ENCODE results near the gene IPO9. TPM values are rescaled to one million over a fixed set of nuclear protein-coding genes. Genes with fewer than 3 reads are reported as not detected.

Gene IPO9
- total and polyA plus RNA-seq, 10 of the 15 experiments (the other 5 are each of a cell fraction or from before 2014, with no cell fraction given) = 19.1 to 77.3 (median 34.1) TPM

GRCh38 chr1:201782353-201782752 is 46.6 kb upstream of the IPO9 start:
- no peak for ATAC-seq
- no peak overlapping the region for H3K9ac ChIP-seq (ENCODE audit: control insufficient read depth, insufficient read depth, low read length)
- in situ Hi-C loops (cut with MboI) = loop anchor here (10.0 kb wide), 1 partner anchor 218 kb away; no protein-coding TSS in a partner anchor

More at GRCh38 chr1:201782353-201782752, 46.6 kb upstream of the IPO9 start:
- SMC1A ChIA-PET (ENCODE audit: uncharacterized antibody, unreplicated experiment) = no interaction called here
- Histone ChIP-seq H3K27ac (ENCODE audit: control insufficient read depth, insufficient read depth) (no peak overlapping the region), H2AFZ (ENCODE audit: control insufficient read depth, low read depth, low read length) (no peak overlapping the region), H3K4me2 (ENCODE audit: control insufficient read depth, insufficient read depth) (no peak overlapping the region), H3K27me3 (replicated peaks in 1 of 2; ENCODE audit: control insufficient read depth in 2 of 2, insufficient read depth in 2 of 2, low read length in 1 of 2) (peaks cover 3 to 5% of the 10 kb centered on the region in 2 experiments; a peak in 3 of 4 replicates), H3K9me3 (replicated peaks; ENCODE audit: control insufficient read depth, insufficient read depth, low read length) (no peaks in the 10 kb centered on the region), H3K4me1 (ENCODE audit: control insufficient read depth, insufficient read depth, low read length) (no peaks in the 10 kb centered on the region), H3K4me3 (no peak overlapping the region), H4K20me1 (ENCODE audit: control insufficient read depth, insufficient read depth) (no peaks in the 10 kb centered on the region), H3K36me3 (ENCODE audit: control insufficient read depth in 2 of 2, insufficient read depth in 2 of 2, low read length in 1 of 2) (no peaks in the 10 kb centered on the region), H3K79me2 (ENCODE audit: control insufficient read depth, insufficient read depth, low read length) (no peaks in the 10 kb centered on the region)
- DNase-seq (ENCODE audit: low read depth, low spot score) (no peak), FAIRE-seq (no peak)
- RAD21 ChIA-PET (ENCODE audit: unreplicated experiment) = no interaction called here
- TF ChIP-seq, protein P1, sequence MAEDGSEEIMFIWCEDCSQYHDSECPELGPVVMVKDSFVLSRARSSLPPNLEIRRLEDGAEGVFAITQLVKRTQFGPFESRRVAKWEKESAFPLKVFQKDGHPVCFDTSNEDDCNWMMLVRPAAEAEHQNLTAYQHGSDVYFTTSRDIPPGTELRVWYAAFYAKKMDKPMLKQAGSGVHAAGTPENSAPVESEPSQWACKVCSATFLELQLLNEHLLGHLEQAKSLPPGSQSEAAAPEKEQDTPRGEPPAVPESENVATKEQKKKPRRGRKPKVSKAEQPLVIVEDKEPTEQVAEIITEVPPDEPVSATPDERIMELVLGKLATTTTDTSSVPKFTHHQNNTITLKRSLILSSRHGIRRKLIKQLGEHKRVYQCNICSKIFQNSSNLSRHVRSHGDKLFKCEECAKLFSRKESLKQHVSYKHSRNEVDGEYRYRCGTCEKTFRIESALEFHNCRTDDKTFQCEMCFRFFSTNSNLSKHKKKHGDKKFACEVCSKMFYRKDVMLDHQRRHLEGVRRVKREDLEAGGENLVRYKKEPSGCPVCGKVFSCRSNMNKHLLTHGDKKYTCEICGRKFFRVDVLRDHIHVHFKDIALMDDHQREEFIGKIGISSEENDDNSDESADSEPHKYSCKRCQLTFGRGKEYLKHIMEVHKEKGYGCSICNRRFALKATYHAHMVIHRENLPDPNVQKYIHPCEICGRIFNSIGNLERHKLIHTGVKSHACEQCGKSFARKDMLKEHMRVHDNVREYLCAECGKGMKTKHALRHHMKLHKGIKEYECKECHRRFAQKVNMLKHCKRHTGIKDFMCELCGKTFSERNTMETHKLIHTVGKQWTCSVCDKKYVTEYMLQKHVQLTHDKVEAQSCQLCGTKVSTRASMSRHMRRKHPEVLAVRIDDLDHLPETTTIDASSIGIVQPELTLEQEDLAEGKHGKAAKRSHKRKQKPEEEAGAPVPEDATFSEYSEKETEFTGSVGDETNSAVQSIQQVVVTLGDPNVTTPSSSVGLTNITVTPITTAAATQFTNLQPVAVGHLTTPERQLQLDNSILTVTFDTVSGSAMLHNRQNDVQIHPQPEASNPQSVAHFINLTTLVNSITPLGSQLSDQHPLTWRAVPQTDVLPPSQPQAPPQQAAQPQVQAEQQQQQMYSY (CRISPR knock-in tag; IDR thresholded peaks at IDR 0.05) = no peak
- TF ChIP-seq SREBF1 (IDR thresholded peaks at IDR 0.05; ENCODE audit: low read length) (no peak), SUZ12 (IDR thresholded peaks at IDR 0.05; ENCODE audit: unreplicated experiment) (no peak), EP300 (IDR thresholded peaks at IDR 0.05; ENCODE audit: borderline replicate concordance in 1 of 2, control insufficient read depth in 1 of 2, low read depth in 2 of 2, low read length in 2 of 2) (no peak), NBN (IDR thresholded peaks at IDR 0.05) (no peak), HCFC1 (IDR thresholded peaks at IDR 0.05; ENCODE audit: low read length) (no peak), E2F4 (IDR thresholded peaks at IDR 0.05; ENCODE audit: low read depth, low read length) (no peak), BHLHE40 (IDR thresholded peaks at IDR 0.05; ENCODE audit: borderline replicate concordance in 1 of 2, low read depth in 2 of 2, low read length in 1 of 2) (no peak)
- WGBS (ENCODE audit: insufficient coverage, insufficient replicate concordance, low lambda C conversion rate, missing lambda C conversion rate) = 46% methylated on average over 12 of the region's 12 CpGs
- POLR2A ChIA-PET = no interaction called here
- intact Hi-C loops (cut with micrococcal nuclease; ENCODE audit: unreplicated experiment) = no loop called here
- CTCF ChIA-PET = interaction anchor here (1.2 to 15.6 kb wide), 2 partner anchors 73 to 252 kb away, joined by 3 to 332 read pairs; no protein-coding TSS in a partner anchor
- BruUV-seq (replicated peaks) = no TSS peak

All from GM12878 (cell line).